Measurements from ENCODE around the gene TUBB3.
A peak's percentile ranks its signal among the peaks of the same experiment; 100 is the strongest.
"Not testable (repeated sequence)": the region's sequence is repeated elsewhere in the genome, so short reads cannot be mapped to it uniquely, and the experiment has no call there.

The TUBB3 gene

DNA sequence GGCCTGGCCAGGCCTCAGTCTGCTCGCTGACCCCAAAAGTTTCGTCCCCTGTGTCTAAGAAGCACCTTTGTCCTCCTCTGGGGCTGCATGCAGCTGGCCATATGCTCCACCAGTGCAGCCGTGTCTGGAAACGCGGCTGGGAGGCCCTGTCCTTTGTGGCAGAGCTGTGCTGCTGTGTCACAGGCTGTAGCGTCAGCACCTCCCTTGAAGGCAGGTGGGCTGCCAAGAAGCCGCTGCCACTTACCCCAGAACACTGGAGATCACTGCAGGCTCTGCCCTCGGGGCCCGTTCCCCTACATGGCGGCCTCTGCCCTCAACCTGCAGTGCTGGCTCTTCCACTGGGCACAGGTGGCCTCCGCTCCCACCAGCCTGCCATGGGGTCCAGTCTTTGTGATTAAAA lies 20.2 kb upstream of the TUBB3 start:
- no peak for DNase-seq (ENCODE audit: low read depth)

DNA sequence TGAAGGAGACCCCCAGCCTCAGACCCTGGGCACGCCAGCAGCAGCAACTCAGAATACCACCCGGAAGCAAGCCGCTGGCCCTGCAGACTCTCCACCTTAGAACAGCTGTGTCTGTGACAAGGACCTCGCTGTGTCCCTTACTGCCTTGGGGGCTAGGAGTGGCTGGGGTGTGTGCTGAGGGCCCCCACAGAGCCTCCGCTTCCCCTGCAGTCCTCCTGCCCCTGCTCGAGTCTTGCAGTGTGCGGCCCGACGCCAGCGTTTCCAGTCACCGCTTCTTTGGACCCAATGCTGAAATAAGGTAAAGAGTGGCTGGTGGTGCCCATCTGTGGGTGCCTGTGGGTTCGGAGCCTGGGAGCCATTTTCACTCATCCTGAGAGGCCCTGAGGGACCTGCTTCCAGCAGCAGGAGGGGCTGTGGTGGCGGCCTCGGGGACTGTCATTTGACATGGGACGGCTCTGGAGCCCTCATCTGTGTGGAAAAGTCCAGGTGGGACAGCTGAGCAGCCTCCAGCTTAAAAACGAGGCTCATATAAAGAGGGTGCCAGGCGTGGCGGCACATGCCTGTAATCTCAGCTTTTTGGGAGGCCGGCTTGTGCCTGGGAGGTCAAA lies 19.1 kb upstream of the TUBB3 start:
- no peak for DNase-seq (ENCODE audit: low read depth)

DNA sequence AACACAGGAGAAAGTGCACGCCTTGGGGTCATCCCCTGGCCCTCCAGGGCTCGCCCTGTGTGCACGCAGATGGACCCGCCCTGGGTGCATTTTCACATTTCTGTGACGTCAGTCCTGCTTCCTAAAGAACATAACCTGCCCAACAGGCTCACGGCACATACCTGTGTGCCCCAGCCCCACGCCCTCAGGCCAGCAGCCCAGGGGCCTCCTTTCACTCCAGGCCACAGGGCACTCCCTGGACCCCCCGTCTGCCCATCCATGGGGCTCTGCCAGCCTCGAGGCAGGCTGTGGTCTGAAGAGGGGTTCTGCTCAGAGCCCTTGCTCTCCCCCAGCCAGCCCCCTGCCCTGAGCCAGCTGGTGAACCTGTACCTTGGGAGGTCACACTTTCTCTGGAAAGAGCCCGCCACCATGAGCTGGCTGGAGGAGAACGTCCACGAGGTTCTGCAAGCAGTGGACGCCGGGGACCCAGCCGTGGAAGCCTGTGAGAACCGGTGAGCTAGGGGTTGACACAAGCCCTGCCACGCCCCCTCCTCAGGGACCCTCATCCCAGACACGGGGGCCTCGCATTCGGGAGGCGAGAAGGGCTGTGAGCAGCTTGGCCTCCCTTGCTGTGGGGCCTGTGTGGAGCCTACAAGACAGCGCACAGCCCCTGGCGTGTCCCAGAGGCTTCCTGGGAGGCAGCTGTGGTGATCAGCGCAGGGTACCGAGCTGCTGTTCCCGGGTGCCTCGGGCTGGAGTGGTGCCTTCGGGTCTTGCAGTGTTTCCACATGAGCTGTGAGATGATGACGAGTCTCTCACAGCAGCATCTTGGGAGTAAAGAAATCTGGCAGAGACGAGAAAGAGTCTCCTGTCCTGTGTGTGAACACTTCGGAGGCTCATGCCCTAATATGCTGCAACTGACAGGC lies 18.3 kb upstream of the TUBB3 start:
- no peak for DNase-seq (ENCODE audit: low read depth)

DNA sequence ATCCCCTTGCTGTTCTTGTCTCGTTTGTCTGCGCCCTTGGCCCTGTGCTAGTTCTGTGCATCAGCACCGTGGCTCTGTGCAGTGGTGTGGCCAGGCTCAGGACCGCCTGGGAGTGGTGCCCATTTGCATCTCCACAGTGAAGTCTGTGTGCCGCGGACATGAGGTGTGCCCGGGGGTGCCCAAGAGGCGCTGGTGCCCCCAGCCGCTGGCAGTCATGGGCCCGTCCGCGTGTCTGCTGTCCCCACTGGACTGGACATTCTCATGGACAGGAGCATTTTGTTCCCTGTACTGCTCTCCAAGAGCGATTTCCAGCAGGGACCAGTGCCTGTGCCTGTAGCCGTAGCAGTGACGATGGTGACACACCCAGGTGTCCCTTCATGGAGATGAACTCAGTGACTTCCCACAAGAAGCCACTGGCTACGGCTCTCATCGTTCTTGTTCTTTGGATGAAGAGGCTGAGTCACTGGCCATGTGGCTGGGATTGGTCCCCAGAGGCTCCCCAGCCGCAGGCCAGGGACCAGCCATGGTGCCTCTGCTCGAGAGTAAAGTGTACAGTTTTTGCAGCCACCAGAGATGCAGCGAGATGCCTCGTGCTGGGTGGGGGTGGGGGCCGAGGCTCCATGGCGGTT lies 17.5 kb upstream of the TUBB3 start:
- no peak for DNase-seq (ENCODE audit: low read depth)

DNA sequence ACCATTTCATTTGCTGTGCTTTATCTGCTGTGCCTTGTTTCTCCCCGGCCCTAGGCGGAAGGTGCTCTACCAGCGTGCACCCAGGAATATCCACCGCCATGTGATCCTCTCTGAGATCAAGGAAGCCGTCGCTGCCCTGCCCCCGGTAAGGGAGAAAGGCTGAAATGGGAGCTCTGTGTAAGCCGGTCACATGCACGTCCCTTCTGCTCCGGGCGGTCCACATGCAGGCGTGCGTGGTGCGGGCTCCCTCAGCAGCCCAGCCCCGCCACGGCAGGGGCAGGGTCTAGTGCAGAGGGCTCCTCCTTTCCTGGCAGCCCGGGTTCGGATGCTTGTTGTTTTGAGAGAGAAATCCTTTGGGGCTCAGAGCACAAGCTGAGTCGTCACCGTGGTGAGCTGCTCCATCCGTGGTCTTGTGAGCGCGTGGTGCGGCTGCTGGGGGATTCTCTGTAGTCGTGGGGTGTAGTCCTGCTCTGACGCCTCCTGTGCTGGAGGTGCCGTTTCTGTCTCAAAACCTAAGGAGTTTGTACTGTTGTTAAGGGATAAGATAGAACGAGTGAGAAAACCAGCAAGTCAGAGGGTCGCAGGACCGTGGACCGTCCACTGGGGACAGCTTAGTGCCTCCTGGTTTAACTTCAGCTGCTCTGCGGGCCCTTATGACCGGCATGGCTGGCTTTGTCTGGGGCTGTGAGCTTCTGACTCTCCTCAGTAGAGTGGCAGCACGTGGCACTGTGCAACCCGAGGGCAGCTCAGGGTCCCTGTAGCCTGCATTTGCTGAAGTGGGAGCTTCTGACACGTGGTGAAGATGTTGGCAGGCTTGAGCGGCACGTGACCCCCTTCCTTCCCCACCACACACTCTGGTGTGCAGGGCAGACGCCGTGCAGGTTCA lies 16.8 kb upstream of the TUBB3 start:
- no peak for DNase-seq (ENCODE audit: low read depth)

DNA sequence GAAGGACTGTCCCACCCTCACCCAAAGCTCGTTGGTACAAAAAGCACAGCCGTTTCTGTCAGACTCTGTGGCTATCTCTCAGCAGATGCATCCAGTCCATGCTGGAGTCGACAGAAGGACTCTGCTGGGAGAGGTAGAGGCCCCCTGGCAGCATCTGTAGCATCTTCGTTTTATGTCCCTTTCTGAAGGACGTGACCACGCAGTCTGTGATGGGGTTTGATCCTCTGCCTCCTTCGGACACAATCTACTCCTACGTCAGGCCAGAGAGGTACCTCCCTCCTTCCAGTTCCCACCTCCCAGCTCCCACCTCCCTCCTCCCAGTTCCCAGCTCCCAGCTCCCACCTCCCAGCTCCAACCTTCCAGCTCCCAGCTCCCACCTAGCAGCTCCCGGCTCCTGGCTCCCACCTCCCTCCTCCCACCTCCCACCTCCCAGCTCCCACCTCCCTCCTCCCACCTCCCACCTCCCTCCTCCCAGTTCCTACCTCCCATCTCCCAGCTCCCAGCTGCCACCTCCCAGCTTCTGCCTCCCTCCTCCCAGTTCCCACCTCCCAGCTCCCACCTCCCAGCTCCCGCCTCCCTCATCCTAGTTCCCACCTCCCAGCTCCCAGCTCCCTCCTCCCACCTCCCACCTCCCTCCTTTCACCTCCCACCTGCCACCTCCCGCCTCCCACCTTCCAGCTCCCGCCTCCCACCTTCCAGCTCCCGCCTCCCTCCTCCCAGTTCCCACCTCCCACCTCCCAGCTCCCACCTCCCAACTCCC lies 15.9 kb upstream of the TUBB3 start:
- no peak for DNase-seq (ENCODE audit: low read depth)

DNA sequence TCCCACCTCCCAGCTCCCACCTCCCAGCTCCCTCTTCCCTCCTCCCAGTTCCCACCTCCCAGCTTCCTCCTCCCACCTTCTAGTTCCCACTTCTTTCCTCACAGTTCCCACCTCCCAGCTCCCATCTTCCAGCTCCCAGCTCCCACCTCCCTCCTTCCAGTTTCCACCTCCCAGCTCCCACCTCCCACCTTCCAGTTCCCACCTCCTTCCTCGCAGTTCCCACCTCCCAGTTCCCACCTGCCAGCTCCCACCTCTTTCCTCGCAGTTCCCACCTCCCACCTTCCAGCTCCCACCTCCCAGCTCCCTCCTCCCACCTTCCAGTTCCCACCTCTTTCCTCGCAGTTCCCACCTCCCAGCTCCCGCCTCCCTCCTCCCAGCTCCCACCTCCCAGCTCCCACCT lies 14.9 kb upstream of the TUBB3 start:
- no peak for DNase-seq (ENCODE audit: low read depth)

DNA sequence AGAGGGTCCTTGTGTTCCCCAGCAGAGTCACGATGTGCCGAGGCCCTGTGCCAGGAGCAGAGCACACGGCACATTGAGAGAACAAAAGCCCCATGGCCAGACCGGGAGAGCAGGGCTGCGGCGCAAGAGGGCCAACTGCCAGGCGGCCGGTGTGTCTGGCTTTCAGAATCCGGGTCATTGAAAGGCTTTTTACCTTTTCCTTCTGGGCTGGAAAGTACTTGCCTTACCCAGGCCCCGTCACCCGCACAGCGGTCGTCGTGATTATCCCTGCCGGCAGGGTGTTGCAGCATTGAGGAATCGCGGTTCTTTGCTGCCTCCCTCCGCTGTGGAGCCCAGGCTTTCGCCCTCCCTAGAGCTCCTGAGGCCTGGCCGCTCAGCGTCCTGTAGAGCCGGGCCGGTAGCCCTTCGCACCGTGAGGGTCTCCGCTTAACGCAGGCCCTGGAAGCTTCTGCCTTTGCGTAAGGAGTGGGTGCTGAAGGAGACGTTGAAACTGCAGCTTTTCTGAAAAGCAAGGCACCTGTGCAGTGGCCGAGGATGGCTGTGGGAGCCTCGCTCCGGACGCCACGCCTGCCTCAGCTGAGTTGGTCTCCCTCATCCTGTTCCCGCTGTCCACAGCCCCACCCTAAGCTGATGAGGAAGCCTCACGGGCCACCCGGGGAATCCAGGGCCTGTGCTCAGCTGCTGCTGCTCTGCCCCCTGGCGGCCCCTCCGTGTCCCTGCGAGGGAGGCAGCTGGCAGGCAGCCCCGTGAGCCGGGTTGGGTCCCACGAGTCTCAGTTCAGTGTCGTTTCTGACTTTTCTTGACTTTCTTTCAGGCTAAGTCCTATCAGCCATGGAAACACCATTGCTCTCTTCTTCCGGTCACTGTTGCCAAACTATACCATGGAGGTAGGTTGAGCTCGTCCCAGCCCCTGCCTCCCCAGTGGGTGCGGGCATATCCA lies 13.1 kb upstream of the TUBB3 start:
- no peak for DNase-seq (ENCODE audit: low read depth)

DNA sequence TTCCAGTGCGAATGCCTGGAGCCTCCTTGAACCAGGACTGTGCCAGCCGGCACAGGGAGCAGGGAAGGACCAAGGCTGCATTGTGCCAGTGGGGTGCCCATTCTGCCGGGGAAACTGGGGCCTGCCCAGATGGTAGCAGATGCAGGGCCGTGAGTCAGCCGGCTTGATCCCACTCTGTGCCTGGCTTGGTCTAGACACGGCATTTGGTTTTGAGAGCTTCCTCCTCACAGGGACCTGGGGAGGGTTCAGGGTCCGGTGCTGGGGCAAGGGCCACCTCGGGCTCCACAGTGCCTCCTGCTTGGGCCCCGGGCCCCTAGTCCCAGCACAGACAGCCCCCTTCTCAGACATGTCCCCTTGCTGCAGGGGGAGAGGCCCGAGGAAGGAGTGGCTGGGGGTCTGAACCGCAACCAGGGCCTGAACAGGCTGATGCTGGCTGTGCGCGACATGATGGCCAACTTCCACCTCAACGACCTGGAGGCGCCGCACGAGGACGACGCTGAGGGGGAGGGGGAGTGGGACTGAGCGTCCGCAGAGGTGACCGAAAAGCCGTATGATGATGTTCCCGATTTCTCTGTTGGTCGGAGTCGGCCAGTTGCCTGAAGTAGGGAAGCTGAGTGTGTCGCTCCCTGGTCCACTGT lies 12.3 kb upstream of the TUBB3 start:
- no peak for DNase-seq (ENCODE audit: low read depth)

DNA sequence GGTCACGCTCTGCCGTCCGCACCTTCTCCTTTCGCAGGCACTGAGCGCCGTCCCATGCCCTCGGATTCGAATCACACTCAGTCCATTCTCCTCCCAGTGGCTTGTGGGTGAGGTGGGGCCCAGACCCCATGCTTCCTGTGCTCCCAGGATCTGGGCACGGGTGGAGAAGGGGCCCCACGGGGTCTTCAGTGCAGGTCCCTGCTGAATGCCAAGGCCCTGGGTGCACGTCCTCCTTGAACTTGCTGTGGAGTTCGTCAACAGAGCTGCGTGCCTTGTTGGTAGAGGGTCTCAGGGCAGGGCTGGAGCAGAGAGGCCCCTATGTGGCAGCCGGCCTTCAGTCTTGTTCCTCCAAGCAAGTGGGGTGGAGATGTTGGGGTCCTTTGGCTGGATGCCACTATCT lies 11.8 kb upstream of the TUBB3 start:
- no peak for DNase-seq (ENCODE audit: low read depth)

DNA sequence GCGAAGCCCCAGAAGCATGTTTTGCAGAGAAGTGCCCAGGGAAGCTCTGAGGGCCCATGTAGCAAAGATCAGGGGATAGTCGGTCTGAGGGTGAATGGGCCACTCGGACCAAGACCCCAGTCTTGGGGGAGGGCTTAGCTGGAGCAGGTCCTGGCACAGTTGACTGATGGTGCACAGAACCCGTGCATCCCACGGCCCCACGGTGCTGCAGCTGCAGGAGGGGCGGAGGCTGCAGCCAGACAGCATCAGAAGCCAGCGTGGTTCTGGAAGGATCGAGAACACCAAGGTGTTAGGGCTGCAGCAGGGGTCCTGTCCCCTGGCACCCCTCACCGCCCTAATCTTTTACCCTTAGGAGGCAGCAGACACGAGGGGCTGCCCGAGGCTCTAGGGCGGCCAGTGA lies 11.0 kb upstream of the TUBB3 start:
- DNase-seq (ENCODE audit: low read depth) = no peak

DNA sequence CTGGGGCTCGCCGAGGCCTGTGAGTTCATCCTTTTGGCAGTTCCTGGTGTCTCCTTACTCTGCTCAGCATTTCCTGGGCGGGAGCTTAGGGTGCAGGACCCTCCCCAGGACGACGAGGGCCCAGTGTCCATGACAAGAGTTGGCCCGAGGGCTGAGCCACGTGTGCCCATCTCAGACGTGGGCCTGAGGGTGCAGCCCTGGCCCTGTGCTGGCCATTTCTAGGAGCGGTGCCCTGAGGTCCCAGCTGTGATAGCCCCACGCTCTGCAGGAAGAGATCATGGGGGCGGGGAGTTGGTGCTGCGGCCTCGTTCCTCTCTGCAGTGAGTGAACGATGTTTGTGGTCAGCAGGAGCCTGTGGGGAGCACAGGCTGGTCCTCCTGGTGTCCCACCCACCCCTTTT lies 10.5 kb upstream of the TUBB3 start:
- DNase-seq (ENCODE audit: low read depth) = no peak

DNA sequence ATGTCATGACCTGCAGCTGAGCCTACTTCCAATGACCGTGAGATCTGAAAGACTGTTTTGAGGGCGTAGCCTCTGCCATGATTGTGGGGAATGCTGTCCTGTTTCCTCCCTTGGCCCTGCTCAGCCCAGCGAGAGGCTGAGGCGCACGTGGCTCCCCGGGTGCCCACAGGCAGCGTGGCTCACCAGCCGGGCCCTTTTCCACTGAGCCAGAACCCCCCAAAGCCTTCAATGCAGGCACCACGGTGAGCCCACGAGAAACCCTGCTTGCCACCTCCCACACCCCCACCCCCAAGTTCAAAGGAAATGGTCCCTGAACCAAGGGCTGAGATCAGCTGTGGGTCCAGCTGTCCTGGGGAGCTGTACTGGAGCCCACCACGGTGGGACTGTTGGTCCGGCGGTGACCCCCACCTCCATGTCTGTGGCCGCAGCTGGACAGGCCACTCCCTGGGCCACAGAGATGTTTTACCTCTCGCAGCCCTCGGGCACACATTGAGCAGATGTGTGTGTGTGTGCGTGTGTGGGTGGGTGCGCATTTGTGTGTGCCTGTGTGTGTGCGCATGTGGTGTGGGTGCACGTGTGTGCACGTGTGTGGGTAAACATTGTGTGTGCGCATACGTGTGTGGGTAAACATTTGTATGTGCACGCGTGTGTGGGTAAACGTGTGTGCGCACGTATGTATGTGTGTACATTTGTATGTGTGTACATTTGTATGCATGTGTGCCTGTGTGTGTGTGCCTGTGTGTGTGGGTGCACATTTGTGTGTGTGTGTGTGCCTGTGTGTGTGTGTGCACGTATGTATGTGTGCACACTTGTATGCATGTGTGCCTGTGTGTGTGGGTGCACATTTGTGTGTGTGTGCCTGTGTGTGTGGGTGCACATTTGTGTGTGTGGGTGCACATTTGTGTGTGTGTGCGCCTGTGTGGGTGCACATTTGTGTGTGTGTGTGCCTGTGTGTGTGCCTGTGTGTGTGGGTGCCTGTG lies 9.4 kb upstream of the TUBB3 start:
- DNase-seq (ENCODE audit: low read depth) = no peak

DNA sequence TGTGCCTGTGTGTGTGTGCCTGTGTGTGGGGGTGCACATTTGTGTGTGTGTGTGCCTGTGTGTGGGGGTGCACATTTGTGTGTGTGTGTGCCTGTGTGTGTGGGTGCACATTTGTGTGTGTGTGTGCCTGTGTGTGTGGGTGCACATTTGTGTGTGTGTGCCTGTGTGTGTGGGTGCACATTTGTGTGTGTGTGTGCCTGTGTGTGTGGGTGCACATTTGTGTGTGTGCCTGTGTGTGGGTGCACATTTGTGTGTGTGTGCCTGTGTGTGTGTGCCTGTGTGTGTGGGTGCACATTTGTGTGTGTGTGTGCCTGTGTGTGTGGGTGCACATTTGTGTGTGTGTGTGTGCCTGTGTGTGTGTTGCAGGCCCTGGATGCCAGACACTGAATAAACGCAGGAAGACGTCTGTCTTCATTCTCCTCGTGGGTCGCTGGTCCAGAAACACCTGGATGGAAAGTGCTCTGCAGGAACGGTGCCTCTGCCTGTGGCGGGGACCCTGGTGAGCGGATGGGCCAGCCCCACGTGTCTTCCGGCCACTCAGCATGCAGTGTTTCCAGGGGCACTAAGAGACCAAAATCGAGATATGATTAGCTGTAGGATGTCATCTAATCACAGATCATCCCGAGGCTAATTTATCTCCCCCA lies 8.4 kb upstream of the TUBB3 start:
- not testable (repeated sequence) for DNase-seq (ENCODE audit: low read depth)

DNA sequence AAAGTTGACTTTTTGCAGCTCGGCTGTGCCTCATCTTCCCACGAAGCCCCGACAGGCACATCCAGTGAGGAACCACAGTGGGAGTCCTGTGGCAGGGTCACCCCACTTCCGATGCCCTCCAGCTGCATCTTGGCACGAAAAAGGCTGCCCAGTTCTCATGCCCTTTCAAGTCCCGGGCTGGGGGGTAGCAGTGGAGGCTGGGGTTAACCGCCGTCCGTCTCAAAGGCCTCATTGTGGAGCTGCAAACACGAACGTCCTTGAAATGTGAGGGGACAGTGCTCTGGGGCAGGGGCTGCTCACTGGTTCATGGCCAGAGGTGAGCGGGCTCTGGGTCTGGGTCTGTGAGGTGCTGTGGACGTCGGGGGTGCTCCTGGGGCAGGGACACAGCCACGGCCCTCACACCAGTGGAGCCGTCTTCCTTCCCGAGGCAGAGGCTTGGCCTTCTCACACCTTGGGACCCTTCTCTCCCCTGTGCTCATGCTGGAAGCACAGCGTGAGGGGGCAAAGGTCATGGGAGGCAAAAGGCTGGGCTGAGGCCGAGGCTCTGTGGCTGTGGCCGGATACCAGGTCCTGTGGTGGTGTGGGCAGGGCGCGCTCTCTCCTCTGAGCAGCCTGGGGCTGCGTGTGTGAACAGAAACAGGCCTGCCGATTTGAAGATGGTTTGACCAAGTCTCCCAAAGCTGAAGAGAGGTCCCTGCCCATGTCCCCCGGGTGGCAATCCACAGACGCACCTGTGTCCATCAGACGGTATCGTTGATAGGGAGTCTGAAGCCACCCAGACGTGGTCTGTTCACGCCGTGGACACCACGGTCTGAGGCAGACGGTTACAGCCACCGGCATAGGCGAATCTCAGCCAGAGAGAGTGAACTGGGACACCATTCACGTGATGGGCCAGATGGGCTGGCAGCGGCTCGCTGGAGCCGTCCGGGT lies 7.6 kb upstream of the TUBB3 start:
- DNase-seq (ENCODE audit: low read depth) = no peak

DNA sequence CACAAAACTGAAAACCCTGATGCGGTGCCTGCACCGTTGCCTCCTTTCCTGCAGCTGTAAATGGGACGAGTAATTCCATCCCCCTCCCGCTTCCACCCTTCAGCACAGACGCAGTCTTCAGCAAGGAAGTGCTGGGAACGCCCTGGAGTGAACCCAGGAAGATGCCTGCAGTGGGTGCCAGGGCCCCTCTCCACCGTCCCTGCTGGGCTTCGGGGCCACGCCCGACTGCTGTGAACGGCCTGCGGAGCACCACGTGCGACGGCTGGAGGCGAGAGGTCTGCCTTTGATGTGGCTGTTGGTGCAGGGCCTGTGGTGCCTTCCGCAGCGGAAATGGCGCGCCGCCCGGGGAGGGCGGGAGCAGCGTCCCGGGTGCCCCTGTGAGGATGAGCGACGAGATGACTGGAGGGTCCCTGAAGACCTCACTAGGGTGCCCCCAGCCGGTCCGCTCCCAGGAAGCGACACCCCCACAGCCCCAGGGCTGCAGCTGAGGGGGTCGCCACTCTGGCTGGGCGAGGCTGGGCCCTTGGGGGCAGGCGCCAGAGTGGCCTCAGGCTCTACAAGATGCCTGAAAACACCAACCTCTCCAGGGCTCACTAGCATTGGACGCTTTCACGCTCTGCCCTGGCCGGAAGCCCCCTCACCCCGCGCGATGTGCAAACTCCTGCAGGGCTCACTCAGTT lies 5.2 kb upstream of the TUBB3 start:
- DNase-seq (ENCODE audit: low read depth) = peak; percentile 64

Measured in stimulated activated CD8-positive, alpha-beta memory T cell treated with anti-CD3 and anti-CD28 coated beads, Interleukin-12 subunit alpha, Interleukin-12 subunit beta, amount 100 ng/mL, for 4 hours (primary cell).